ENCODE data around the gene HECW1.

GRCh38 chr7:43136064-43136463 lies 23.6 kb downstream of the HECW1 start:
- TF ChIP-seq, protein P1, sequence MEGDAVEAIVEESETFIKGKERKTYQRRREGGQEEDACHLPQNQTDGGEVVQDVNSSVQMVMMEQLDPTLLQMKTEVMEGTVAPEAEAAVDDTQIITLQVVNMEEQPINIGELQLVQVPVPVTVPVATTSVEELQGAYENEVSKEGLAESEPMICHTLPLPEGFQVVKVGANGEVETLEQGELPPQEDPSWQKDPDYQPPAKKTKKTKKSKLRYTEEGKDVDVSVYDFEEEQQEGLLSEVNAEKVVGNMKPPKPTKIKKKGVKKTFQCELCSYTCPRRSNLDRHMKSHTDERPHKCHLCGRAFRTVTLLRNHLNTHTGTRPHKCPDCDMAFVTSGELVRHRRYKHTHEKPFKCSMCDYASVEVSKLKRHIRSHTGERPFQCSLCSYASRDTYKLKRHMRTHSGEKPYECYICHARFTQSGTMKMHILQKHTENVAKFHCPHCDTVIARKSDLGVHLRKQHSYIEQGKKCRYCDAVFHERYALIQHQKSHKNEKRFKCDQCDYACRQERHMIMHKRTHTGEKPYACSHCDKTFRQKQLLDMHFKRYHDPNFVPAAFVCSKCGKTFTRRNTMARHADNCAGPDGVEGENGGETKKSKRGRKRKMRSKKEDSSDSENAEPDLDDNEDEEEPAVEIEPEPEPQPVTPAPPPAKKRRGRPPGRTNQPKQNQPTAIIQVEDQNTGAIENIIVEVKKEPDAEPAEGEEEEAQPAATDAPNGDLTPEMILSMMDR (IDR thresholded peaks at IDR 0.05), result no peak
- TF ChIP-seq POLR2A (IDR thresholded peaks at IDR 0.05; ENCODE audit: low read depth) (no peak), POLR2AphosphoS5 (IDR thresholded peaks at IDR 0.05) (no peak)

Measured in esophagus muscularis mucosa (tissue), 3 donors.